ENCODE measurements around the gene PCDHGA9.
"Not testable (repeated sequence)": the region's sequence is repeated elsewhere in the genome, so short reads cannot be mapped to it uniquely, and the experiment has no call there.

PCDHGA9 gene

DNA sequence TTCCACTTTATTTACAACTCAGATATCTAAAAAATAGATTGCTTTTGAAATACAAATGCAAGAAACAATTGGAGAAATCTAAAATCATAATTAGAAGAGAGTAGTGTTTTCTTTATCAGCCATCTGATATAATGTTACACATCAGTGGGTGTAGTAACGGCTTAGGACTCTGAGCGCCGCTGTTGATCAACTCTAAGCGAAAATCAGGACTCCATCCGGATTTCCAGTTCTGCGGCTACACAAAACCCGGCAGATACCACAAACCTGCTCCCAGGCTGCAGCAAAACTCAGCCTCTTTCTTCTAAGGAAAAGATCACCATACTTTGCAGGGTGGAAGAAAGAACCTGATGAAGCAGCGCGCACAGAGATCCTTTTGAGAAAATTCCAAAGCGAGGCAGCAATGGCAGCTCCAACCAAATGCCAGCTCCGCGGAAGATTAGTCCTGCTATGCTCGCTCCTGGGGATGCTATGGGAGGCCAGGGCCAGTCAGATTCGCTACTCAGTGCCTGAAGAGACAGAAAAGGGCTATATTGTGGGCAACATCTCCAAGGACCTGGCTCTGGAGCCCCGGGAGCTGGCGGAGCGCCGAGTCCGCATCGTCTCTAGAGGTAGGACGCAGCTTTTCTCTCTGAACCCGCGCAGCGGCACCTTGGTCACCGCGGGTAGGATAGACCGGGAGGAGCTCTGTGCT lies at the start of gene PCDHGA9:
Gene PCDHGA9 (plus strand): TSS at position 226 of the 691 bp plus-strand sequence. CDS start 175 bp downstream, at position 401.
- no peak for DNase-seq

DNA sequence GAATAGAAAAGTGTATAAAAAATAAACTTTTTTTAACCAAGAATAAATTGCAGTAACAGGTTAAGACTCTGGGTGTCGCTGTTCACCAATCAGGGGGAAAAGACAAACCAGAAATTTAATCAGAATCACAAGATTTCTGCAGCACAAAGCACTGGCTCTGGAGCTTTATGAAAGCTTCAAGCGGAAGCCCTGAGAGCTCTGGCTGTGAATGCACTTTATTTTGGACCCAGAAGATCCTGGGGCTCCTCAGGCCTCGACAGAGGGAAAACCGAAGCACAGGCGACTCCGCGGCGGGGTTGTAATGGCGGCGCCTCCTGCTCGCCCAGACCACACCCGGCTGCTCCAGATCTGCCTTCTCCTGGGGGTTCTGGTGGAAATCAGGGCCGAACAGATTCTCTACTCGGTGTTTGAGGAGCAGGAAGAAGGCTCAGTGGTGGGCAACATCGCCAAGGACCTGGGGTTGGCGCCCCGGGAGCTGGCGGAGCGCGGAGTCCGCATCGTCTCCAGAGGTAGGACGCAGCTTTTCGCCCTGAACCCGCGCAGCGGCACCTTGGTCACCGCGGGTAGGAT lies 47.6 kb upstream of the PCDHGA9 start, which contains the start of gene PCDHGA4:
Gene PCDHGA4 (plus strand): TSS at position 122 of the 570 bp plus-strand sequence. CDS start 87 bp downstream, at position 209.
- no peak for DNase-seq

DNA sequence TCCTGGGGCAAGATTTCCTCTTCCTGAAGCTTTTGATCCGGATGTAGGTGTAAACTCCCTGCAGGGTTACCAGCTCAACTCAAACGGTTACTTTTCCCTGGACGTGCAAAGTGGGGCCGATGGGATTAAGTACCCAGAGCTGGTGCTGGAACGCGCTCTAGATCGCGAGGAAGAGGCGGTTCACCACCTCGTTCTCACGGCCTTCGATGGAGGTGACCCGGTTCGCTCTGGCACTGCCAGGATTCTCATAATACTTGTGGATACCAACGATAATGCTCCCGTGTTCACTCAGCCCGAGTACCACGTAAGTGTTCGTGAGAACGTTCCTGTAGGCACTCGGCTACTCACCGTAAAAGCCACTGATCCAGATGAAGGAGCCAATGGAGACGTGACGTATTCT lies 46.9 kb upstream of the PCDHGA9 start:
- DNase-seq: no peak

DNA sequence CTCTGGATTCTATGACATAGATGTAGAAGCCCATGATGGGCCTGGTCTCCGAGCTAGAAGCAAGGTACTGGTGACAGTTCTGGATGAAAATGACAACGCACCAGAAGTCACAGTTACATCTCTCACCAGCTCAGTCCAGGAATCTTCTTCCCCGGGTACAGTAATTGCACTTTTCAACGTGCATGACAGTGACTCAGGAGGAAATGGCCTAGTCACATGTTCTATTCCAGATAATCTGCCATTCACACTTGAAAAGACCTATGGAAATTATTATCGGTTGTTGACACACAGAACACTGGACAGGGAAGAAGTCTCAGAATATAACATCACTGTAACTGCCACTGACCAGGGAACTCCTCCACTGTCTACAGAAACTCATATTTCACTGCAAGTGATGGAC lies 46.4 kb upstream of the PCDHGA9 start:
- DNase-seq: no peak

DNA sequence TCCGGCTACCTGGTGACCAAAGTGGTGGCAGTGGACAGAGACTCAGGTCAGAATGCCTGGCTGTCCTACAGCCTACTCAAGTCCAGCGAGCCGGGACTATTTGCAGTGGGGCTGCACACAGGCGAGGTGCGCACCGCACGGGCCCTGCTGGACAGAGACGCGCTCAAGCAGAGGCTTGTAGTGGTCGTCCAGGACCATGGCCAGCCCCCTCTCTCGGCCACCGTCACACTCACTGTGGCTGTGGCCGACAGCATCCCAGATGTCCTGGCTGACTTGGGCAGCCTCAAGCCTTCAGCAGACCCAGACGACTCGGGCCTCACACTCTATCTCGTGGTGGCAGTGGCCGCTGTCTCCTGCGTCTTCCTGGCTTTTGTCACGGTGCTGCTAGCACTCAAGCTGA lies 45.6 kb upstream of the PCDHGA9 start:
- DNase-seq: no peak

DNA sequence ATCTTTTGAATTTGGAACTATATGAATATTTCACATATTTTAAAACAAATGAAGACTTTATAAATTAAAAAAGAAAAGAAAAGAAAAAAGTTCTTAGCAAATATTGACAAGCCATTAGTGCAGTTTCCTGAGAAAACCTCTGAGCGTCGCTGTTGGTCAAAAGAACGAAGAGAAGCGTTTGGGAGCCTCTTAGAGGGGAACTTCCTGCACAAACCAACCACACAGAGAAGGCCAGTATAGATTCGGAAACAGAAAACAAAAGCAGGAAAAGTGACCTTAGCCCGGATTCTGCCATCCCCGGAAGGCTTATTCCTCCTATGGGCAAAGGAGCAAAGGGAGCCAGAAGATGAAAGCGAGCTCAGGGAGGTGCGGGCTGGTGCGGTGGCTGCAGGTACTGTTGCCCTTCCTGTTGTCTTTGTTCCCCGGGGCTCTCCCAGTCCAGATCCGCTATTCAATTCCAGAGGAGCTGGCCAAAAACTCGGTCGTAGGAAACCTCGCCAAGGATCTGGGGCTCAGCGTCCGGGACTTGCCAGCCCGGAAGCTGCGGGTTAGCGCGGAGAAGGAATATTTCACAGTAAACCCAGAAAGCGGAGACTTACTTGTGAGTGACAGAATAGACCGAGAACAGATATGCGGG lies 42.7 kb upstream of the PCDHGA9 start, which contains the start of gene PCDHGB2:
Gene PCDHGB2 (plus strand): TSS at position 205 of the 637 bp plus-strand sequence. CDS start 142 bp downstream, at position 347.
- DNase-seq: no peak

DNA sequence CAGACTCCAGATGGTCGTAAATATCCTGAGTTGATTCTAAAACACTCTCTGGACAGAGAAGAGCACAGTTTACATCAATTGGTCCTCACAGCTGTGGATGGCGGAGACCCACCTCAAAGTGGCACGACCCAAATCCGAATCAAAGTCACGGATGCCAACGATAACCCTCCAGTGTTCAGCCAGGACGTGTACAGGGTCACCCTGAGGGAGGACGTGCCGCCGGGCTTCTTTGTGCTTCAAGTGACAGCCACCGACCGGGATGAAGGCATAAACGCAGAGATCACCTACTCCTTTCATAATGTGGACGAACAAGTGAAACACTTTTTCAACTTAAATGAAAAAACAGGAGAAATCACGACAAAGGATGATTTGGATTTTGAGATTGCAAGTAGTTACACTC lies 41.9 kb upstream of the PCDHGA9 start:
- no peak for DNase-seq

DNA sequence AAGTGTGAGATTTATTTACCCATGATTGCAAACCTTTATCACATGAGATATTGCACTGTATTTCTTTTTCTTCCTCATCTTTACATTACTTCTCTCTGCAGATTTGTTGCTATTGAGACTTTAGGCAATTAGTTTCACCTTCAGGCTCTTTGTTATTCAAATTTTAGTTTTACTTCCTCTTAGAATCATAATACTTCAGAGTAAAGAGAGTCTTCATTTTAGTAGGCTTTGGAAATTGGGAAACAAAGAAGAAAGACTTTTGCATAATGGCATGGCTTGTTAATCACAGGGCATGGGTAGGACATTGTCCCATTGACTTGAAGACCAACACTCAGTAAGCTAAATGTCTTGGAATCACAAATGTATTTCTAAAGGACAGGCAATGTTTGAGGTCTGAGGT lies 39.9 kb upstream of the PCDHGA9 start:
- no peak for DNase-seq

DNA sequence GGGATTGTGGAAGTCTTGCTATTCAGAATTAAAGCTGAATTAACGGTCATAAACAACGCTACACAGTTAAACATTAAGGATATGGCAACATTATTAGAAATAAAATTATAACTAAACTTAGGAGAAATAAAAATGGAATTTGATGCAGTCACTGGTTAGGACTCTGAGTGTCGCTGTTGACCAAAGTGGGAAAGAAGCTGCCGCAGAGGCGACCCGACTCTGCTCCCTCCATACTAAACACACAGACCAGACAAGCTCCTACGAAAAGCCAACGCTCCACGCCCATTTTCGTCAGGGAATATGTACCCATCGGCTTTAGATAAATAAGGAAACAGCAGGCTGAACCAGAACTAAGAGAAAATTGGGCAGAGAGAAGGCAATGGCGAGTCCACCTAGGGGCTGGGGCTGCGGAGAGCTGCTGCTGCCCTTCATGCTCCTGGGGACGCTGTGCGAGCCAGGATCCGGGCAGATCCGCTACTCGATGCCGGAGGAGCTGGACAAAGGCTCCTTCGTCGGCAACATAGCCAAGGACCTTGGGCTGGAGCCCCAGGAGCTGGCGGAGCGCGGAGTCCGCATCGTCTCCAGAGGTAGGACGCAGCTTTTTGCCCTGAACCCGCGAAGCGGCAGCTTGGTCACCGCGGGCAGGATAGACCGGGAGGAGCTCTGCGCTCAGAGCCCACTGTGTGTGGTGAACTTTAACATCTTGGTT lies 38.5 kb upstream of the PCDHGA9 start, which contains the start of gene PCDHGA5:
Gene PCDHGA5 (plus strand): TSS at position 211 of the 709 bp plus-strand sequence. CDS start 169 bp downstream, at position 380.
- no peak for DNase-seq

DNA sequence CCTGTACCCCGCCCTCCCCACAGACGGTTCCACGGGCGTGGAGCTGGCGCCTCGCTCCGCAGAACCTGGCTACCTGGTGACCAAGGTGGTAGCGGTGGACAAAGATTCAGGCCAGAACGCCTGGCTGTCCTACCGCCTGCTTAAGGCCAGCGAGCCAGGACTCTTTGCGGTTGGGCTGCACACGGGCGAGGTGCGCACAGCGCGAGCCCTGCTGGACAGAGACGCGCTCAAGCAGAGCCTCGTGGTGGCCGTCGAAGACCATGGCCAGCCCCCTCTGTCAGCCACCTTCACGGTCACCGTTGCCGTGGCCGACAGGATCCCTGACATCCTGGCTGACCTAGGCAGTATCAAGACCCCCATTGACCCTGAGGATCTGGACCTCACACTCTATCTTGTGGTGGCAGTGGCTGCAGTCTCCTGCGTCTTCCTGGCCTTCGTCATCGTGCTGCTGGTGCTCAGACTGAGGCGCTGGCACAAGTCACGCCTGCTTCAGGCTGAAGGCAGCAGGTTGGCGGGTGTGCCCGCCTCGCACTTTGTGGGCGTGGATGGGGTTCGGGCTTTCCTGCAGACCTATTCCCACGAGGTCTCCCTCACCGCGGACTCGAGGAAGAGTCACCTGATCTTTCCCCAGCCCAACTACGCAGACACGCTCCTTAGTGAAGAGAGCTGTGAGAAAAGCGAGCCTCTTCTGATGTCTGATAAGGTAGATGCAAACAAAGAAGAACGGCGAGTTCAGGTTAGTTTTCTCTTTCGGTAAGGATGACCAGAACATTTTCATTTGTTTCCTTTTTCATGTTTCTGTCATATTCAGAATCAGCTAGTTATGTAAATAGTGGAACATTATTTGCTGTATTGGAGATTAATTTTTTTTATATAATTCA lies 36.3 kb upstream of the PCDHGA9 start:
- no peak for DNase-seq

DNA sequence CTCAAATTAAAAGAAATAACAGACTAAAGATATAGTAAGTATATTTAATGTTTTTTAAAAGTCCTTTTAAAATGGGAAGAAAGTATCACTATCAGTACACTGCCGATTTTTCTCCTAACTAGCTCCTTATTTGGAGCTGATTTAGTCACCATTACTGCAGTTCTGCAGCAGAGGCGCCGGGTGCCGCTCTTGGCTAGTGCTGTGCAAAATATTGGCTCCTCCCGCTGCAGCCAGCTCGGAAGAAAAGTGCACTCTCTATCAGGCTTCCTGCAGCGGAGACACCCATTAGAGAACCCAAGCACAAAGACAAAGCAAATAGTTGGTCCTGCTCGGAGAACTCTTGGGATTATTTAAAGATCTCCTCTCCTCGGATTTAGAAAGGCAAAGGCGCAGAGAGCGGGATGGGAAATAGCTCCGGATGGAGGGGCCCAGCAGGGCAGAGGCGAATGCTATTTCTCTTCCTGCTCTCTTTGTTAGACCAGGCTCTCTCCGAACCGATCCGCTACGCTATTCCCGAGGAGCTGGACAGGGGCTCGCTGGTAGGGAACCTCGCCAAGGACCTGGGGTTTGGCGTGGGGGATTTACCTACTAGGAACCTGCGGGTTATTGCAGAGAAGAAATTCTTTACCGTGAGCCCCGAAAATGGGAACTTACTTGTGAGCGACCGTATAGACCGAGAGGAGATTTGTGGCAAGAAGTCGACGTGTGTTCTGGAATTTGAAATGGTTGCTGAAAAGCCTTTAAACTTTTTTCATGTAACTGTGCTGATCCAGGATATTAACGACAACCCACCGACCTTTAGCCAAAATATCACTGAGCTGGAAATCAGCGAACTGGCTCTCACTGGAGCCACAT lies 32.4 kb upstream of the PCDHGA9 start, which contains the start of gene PCDHGB3:
Gene PCDHGB3 (plus strand): TSS at position 249 of the 855 bp plus-strand sequence. CDS start 153 bp downstream, at position 402.
- peak; percentile 8 to 15 for DNase-seq

DNA sequence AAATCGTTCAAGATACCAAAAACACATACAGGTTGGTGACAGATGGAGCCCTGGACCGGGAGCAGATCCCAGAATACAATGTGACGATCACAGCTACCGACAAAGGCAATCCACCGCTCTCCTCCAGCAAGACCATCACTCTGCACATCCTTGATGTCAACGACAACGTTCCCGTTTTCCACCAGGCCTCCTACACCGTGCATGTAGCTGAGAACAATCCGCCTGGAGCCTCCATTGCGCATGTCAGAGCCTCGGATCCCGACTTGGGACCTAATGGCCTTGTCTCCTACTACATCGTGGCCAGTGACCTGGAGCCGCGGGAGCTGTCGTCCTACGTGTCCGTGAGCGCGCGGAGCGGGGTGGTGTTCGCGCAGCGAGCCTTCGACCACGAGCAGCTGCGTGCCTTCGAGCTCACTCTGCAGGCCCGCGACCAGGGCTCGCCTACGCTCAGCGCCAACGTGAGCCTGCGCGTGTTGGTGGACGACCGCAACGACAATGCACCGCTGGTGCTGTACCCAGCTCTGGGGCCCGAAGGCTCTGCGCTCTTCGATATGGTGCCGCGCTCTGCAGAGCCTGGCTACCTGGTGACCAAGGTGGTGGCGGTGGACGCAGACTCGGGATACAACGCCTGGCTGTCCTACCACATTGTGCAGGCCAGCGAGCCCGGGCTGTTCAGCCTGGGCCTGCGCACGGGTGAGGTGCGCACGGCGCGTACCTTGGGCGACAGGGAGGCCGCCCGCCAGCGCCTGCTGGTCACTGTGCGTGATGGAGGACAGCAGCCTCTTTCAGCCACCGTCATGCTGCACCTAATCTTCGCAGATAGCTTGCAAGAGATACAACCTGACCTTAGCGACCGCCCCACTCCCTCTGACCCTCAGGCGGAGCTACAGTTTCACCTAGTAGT lies 30.8 kb upstream of the PCDHGA9 start:
- DNase-seq: no peak

DNA sequence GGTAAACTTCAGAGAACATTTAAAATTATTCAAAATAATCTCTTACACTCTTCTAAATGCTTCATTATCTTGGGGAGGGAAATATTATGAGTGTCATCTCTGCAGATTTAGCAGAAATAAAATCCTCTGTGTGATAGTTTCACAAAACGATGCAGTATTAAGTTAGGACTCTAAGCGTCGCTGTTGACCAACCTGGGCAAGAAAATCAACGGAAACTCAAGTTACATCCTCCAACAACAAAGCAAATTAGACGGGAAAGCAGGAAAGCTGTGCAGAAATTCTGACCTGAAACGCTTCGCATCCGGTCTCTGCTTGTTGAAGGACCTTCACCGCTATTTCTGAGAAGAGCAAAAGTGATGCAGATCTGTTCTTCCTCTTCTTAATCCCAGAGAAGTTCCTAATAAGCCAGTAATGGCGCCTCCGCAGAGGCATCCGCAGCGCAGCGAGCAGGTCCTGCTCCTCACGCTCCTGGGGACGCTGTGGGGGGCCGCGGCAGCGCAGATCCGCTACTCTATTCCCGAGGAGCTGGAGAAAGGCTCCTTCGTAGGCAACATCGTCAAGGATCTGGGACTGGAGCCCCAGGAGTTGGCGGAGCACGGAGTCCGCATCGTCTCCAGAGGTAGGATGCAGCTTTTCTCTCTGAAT lies 28.8 kb upstream of the PCDHGA9 start, which contains the start of gene PCDHGA6:
Gene PCDHGA6 (plus strand): TSS at position 219 of the 645 bp plus-strand sequence. CDS start 193 bp downstream, at position 412.
- no peak for DNase-seq

DNA sequence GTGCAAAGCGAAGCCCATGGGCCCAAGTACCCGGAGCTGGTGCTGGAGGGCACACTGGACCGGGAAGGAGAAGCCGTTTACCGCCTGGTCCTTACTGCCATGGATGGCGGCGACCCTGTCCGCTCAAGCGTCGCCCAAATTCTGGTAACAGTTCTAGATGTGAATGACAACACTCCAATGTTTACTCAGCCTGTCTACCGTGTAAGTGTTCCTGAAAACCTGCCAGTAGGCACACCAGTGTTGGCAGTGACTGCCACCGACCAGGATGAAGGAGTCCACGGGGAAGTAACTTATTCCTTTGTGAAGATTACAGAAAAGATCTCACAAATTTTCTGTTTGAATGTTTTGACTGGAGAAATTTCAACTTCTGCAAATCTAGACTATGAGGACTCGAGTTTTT lies 28.0 kb upstream of the PCDHGA9 start:
- DNase-seq: no peak

DNA sequence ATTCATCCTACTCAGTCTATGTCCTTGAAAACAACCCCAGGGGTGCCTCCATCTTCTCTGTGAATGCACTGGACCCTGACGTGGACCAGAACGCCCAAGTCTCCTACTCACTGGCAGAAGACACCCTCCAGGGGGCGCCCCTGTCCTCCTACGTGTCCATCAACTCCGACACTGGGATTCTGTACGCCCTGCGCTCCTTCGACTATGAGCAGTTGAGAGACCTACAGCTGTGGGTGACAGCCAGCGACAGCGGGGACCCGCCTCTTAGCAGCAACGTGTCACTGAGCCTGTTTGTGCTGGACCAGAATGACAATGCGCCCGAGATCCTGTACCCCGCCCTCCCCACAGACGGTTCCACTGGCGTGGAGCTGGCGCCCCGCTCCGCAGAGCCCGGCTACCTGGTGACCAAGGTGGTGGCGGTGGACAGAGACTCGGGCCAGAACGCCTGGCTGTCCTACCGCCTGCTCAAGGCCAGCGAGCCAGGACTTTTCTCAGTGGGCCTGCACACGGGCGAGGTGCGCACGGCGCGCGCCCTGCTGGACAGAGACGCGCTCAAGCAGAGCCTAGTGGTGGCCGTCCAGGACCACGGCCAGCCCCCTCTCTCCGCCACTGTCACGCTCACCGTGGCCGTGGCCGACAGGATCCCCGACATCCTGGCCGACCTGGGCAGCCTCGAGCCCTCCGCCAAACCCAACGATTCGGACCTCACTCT lies 27.0 kb upstream of the PCDHGA9 start:
- not testable (repeated sequence) for DNase-seq

DNA sequence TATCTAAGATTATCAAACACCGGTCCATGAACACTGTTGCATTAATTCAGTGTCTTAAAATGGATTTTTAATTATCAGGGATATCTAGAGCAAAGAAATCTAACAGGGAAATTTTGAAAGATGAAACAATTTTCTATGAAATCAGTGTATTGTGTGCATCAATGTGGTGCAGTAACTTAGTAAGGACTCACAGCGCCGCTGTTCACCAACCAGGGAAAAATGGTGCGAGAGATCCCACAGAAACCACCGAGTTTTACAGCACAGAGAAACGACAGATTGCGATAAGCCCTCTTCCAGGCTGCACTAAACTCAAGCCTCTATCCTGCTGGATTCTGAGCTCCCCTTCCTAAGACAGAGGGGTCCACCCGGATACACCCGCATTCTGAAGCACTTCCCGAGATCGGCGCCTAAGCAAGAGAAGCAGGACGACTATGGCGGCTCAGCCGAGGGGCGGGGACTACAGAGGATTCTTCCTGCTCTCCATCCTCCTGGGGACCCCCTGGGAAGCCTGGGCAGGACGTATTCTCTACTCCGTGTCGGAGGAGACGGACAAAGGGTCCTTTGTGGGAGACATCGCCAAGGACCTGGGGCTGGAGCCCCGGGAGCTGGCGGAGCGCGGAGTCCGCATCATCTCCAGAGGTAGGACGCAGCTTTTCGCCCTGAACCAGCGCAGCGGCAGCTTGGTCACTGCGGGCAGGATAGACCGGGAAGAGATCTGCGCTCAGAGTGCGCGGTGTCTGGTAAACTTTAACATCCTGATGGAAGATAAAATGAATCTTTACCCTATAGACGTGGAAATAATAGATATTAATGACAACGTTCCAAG lies 19.9 kb upstream of the PCDHGA9 start, which contains the start of gene PCDHGA7:
Gene PCDHGA7 (plus strand): TSS at position 274 of the 826 bp plus-strand sequence. CDS start 158 bp downstream, at position 432.
- no peak for DNase-seq

DNA sequence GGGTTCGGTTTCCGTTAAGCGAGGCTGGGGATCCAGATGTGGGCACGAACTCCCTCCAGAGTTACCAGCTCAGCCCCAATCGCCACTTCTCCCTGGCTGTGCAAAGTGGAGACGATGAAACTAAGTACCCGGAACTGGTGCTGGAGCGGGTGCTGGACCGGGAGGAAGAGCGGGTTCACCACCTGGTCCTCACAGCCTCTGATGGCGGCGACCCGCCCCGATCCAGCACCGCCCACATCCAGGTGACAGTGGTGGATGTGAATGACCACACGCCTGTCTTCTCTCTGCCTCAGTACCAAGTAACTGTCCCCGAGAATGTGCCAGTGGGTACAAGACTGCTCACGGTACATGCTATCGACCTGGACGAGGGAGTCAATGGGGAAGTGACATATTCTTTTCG lies 19.2 kb upstream of the PCDHGA9 start:
- DNase-seq: no peak

Data from stimulated activated CD4-positive, alpha-beta T cell treated with anti-CD3 and anti-CD28 coated beads, Interleukin-4, amount 100 ng/mL, for 4 hours (primary cell).